OCI-LY7 (cell line): ENCODE measurements around the gene MPPED1. TPM values are rescaled to one million over a fixed set of nuclear protein-coding genes. Genes with fewer than 3 reads are reported as not detected.

Experiments
- BruUV-seq: library from RNA; stranded (reverse); fragments of 400-500 nt; replicated peaks from 2 replicates; lab custom pipeline; 2021; lab: Mats Ljungman, UMichigan
- CTCF ChIA-PET: fragments of 300-600 bp; sonication (Branson Sonifier 250); formaldehyde crosslinking; loops from one replicate; lab custom pipeline; 2022; ENCODE audit warnings: antibody characterized with exemption; ENCODE audit not compliant: unreplicated experiment; lab: Charles Lee
- POLR2A ChIA-PET: fragments of 300-600 bp; sonication (Branson Sonifier 250); formaldehyde crosslinking; loops from one replicate; lab custom pipeline; 2022; ENCODE audit warnings: antibody characterized with exemption; lab: Charles Lee
- DNase-seq: peaks from one replicate; pipeline ENCODE4 v3.0.0-alpha.2; 2015; ENCODE audit warnings: low spot score
- H2AFZ ChIP-seq: fragments of 200-600 bp; sonication (generic), shearing (Covaris generic); 2 replicates; pipeline ENCODE4 v1.6.1; 2014; ENCODE audit warnings: mild to moderate bottlenecking, antibody characterized with exemption, low read length, moderate library complexity
- H3K27ac ChIP-seq: fragments of 200-600 bp; sonication (generic); 2 replicates; pipeline ENCODE4 v1.5.1; 2014; ENCODE audit warnings: mixed run types, low read depth, mild to moderate bottlenecking, moderate library complexity, low read length, inconsistent platforms; ENCODE audit not compliant: poor library complexity, severe bottlenecking
- H3K36me3 ChIP-seq: fragments of 200-600 bp; sonication (generic); 2 replicates; pipeline ENCODE4 v1.6.1; 2014; ENCODE audit warnings: mild to moderate bottlenecking, antibody characterized with exemption, low read length, moderate library complexity, mixed read lengths; ENCODE audit not compliant: insufficient read depth
- H3K4me1 ChIP-seq: fragments of 200-600 bp; sonication (generic); 2 replicates; pipeline ENCODE4 v1.5.1; 2014; ENCODE audit warnings: mild to moderate bottlenecking, low read length; ENCODE audit not compliant: insufficient read depth, poor library complexity, severe bottlenecking
- H3K4me2 ChIP-seq: fragments of 200-600 bp; sonication (generic); 2 replicates; pipeline ENCODE4 v1.6.1; 2014; ENCODE audit warnings: mild to moderate bottlenecking, low read length
- H3K4me3 ChIP-seq: fragments of 200-600 bp; sonication (generic); 2 replicates; pipeline ENCODE4 v1.5.1; 2014; ENCODE audit warnings: mild to moderate bottlenecking, low read depth, low read length; ENCODE audit not compliant: poor library complexity, severe bottlenecking
- H3K79me2 ChIP-seq: fragments of 200-600 bp; sonication (generic); 2 replicates; pipeline ENCODE4 v1.6.1; 2016; ENCODE audit warnings: low read depth, mild to moderate bottlenecking, low read length, moderate library complexity, mixed read lengths; ENCODE audit not compliant: insufficient read depth
- H3K9me2 ChIP-seq: fragments of 200-600 bp; sonication (generic); 2 replicates; pipeline ENCODE4 v1.6.1; 2016; ENCODE audit warnings: mild to moderate bottlenecking, low read length, mixed read lengths; ENCODE audit not compliant: insufficient read depth
- H3K9me3 ChIP-seq: fragments of 200-600 bp; sonication (generic); 2 replicates; pipeline ENCODE4 v1.6.1; 2014; ENCODE audit warnings: mild to moderate bottlenecking, mixed run types, low read length, mixed read lengths
- H4K20me1 ChIP-seq: fragments of 200-600 bp; sonication (generic); 2 replicates; pipeline ENCODE4 v1.6.1; 2014; ENCODE audit warnings: mild to moderate bottlenecking, antibody characterized with exemption, low read length, moderate library complexity, mixed read lengths; ENCODE audit not compliant: insufficient read depth
- CTCF ChIP-seq: fragments of 200-600 bp; sonication (generic); conservative IDR thresholded peaks from 2 replicates; pipeline ENCODE4 v1.5.1; 2014; ENCODE audit warnings: mild to moderate bottlenecking, antibody characterized with exemption, low read length, moderate library complexity, mixed read lengths
- EZH2phosphoT487 ChIP-seq: fragments of 200-600 bp; sonication (generic); IDR thresholded peaks from 2 replicates; pipeline ENCODE4 v1.6.1; 2018; ENCODE audit warnings: low read depth, borderline replicate concordance, mild to moderate bottlenecking, mixed run types, antibody characterized with exemption, low read length, moderate library complexity, mixed read lengths
- intact Hi-C: fragments of 100-400 bp; cut with micrococcal nuclease; formaldehyde crosslinking; loops from one replicate; pipeline ENCODE4 v1.10.0; 2022; ENCODE audit not compliant: unreplicated experiment
- total RNA-seq, 2 experiments: library from RNA; depleted of rRNA in 1 of 2; stranded (reverse); fragments of >200 nt in 1 of 2; shearing (Covaris generic) in 1 of 2; gene quantifications; 2 replicates each; pipeline ENCODE4 v1.2.3, GENCODE V29; 2014 to 2022

Gene MPPED1
- total RNA-seq, 2 experiments from 2014 or later: not detected

- no peaks in the 10 kb centered on the region for H4K20me1 ChIP-seq
- POLR2A ChIA-PET: no interaction called here
- H3K9me2 ChIP-seq: no peaks in the 10 kb centered on the region
- CTCF ChIA-PET: no interaction called here
- H3K9me3 ChIP-seq: no peaks in the 10 kb centered on the region
- no peak overlapping the region for H3K4me3 ChIP-seq
- no peak overlapping the region for H2AFZ ChIP-seq
- intact Hi-C loops: no loop called here
- H3K4me1 ChIP-seq: no peaks in the 10 kb centered on the region
- H3K27ac ChIP-seq: no peak overlapping the region
- no peak overlapping the region for H3K4me2 ChIP-seq
- no peak for TF ChIP-seq EZH2phosphoT487
- TF ChIP-seq CTCF: no peak
- no peaks in the 10 kb centered on the region for H3K79me2 ChIP-seq
- no peak for DNase-seq
- BruUV-seq: no TSS peak
- no peaks in the 10 kb centered on the region for H3K36me3 ChIP-seq
Observed at GRCh38 chr22:43393844-43394474, 17.9 kb upstream of the MPPED1 start.

- H3K4me1 ChIP-seq: no peaks in the 10 kb centered on the region
- POLR2A ChIA-PET: no interaction called here
- CTCF ChIA-PET: no interaction called here
Observed at GRCh38 chr22:43395086-43395695, 16.6 kb upstream of the MPPED1 start.

More at GRCh38 chr22:43395086-43395695, 16.6 kb upstream of the MPPED1 start:
- BruUV-seq: no TSS peak
- no peak for TF ChIP-seq EZH2phosphoT487
- no peak for TF ChIP-seq CTCF
- no peak overlapping the region for H2AFZ ChIP-seq
- H3K4me3 ChIP-seq: no peak overlapping the region
- no peak overlapping the region for H3K27ac ChIP-seq
- no peak for DNase-seq
- intact Hi-C loops: no loop called here
- H3K9me3 ChIP-seq: no peaks in the 10 kb centered on the region
- no peaks in the 10 kb centered on the region for H3K9me2 ChIP-seq
- no peak overlapping the region for H3K4me2 ChIP-seq
- H3K36me3 ChIP-seq: no peaks in the 10 kb centered on the region
- no peaks in the 10 kb centered on the region for H3K79me2 ChIP-seq
- no peaks in the 10 kb centered on the region for H4K20me1 ChIP-seq
